Endothelial cell of umbilical vein (primary cell): Measurements from ENCODE around the gene CELF2. TPM values are rescaled to one million over a fixed set of nuclear protein-coding genes. Genes with fewer than 3 reads are reported as not detected.

Source experiments
- BruUV-seq: library from RNA; stranded (reverse); fragments of 400-500 nt; replicated peaks from 2 replicates; lab custom pipeline; 2021; lab: Mats Ljungman, UMichigan
- CTCF ChIA-PET: fragments of 300-600, 350-600 bp; sonication (Branson Sonifier 250); formaldehyde crosslinking; loops from one replicate; lab custom pipeline; 2021; ENCODE audit warnings: antibody characterized with exemption, inconsistent platforms; lab: Charles Lee
- POLR2A ChIA-PET: fragments of 300-600, 350-600 bp; sonication (Branson Sonifier 250); formaldehyde crosslinking; loops from one replicate; lab custom pipeline; 2021; ENCODE audit warnings: antibody characterized with exemption, inconsistent platforms; lab: Charles Lee
- DNase-seq: peaks from one replicate; pipeline ENCODE4 v3.0.0-alpha.2; 2011; ENCODE audit warnings: low read depth, low spot score
- FAIRE-seq: peaks from 2 replicates; lab custom pipeline; 2011; peaks lifted over from hg19 to GRCh38; lab: Jason Lieb, UNC
- H2AFZ ChIP-seq: 2 replicates; pipeline ENCODE4 v1.6.0; 2012; ENCODE audit warnings: low read depth, low read length, control low read depth, inconsistent platforms
- H3K27ac ChIP-seq: 2 replicates; pipeline ENCODE4 v1.5.1; 2011; ENCODE audit warnings: low read depth, mild to moderate bottlenecking, control low read depth, low read length, moderate library complexity; ENCODE audit not compliant: insufficient read depth
- H3K27me3 ChIP-seq, 2 experiments: 2 replicates each; pipeline versions ENCODE4 v1.6.0 to v1.6.1; 2011; ENCODE audit warnings: low read length in 2 of 2, mixed read lengths in 1 of 2; ENCODE audit not compliant: control insufficient read depth in 2 of 2, insufficient read depth in 2 of 2
- H3K36me3 ChIP-seq, 2 experiments: 2 replicates in 1 of 2; 3 replicates in 1 of 2; pipeline ENCODE4 v1.5.1; 2011; ENCODE audit warnings: low read length in 2 of 2, mild to moderate bottlenecking in 1 of 2, moderate library complexity in 1 of 2; ENCODE audit not compliant: control insufficient read depth in 2 of 2, insufficient read depth in 2 of 2; ENCODE audit errors: extremely low read depth in 1 of 2
- H3K4me1 ChIP-seq: 3 replicates; pipeline ENCODE4 v1.5.1; 2011; ENCODE audit warnings: mild to moderate bottlenecking, low read length; ENCODE audit not compliant: control insufficient read depth, insufficient read depth; ENCODE audit errors: extremely low read depth
- H3K4me2 ChIP-seq: 2 replicates; pipeline ENCODE4 v1.6.1; 2011; ENCODE audit warnings: low read length, control low read depth, mixed read lengths; ENCODE audit not compliant: insufficient read depth
- H3K4me3 ChIP-seq, 3 experiments: fragments of 200-600 bp in 1 of 3; sonication (generic), shearing (Covaris generic) in 1 of 3; replicated peaks in 1 of 3; 2 replicates each; pipeline ENCODE4 v1.5.1; 2011 to 2016; ENCODE audit warnings: control low read depth in 3 of 3, low read length in 3 of 3, mild to moderate bottlenecking in 2 of 3, inconsistent platforms in 1 of 3, low read depth in 1 of 3, moderate library complexity in 1 of 3; ENCODE audit not compliant: insufficient read depth in 1 of 3
- H3K79me2 ChIP-seq: 2 replicates; pipeline ENCODE4 v1.6.0; 2012; ENCODE audit warnings: low read length, inconsistent platforms; ENCODE audit not compliant: control insufficient read depth, insufficient read depth
- H3K9ac ChIP-seq: replicated peaks from 2 replicates; pipeline ENCODE3; 2011; ENCODE audit warnings: low read length, control low read depth; ENCODE audit not compliant: insufficient read depth; ENCODE audit errors: extremely low read depth
- H3K9me1 ChIP-seq: replicated peaks from 3 replicates; pipeline ENCODE4 v1.6.0; 2011; ENCODE audit warnings: mild to moderate bottlenecking, low read length; ENCODE audit not compliant: control insufficient read depth, insufficient read depth; ENCODE audit errors: extremely low read depth
- H3K9me3 ChIP-seq: replicated peaks from 2 replicates; pipeline ENCODE4 v1.5.1; 2012; ENCODE audit warnings: low read length, inconsistent platforms; ENCODE audit not compliant: control insufficient read depth, insufficient read depth
- H4K20me1 ChIP-seq: replicated peaks from 2 replicates; pipeline ENCODE3; 2011; ENCODE audit warnings: mild to moderate bottlenecking, low read length; ENCODE audit not compliant: control insufficient read depth, insufficient read depth; ENCODE audit errors: extremely low read depth
- FOS ChIP-seq: IDR thresholded peaks from 2 replicates; pipeline ENCODE4 v1.6.1; 2011; ENCODE audit warnings: mild to moderate bottlenecking, low read length, moderate library complexity, borderline replicate concordance; ENCODE audit not compliant: insufficient read depth
- GATA2 ChIP-seq: IDR thresholded peaks from 2 replicates; pipeline ENCODE4 v1.7.0; 2011; ENCODE audit warnings: low read depth, mild to moderate bottlenecking, moderate library complexity, mixed read lengths, low read length; ENCODE audit not compliant: insufficient read length, insufficient read depth
- JUN ChIP-seq: IDR thresholded peaks from 2 replicates; pipeline ENCODE4 v1.6.1; 2011; ENCODE audit warnings: borderline replicate concordance, low read depth; ENCODE audit not compliant: insufficient read length, insufficient read depth
- POLR2AphosphoS5 ChIP-seq: IDR thresholded peaks from 2 replicates; pipeline ENCODE4 v1.6.1; 2012; ENCODE audit warnings: low read depth, mild to moderate bottlenecking, control low read depth, low read length, moderate library complexity; ENCODE audit not compliant: insufficient read depth
- dilution Hi-C: fragments of 300-500 bp; cut with MboI; formaldehyde crosslinking; loops from one replicate; pipeline ENCODE4 v1.15.0; 2019; ENCODE audit warnings: low sequenced_read_pairs; ENCODE audit not compliant: extremely low pct_ligation_motif_present
- intact Hi-C: fragments of 100-400 bp; cut with micrococcal nuclease; formaldehyde crosslinking; loops from one replicate; pipeline ENCODE4 v1.10.0; 2022
- polyA plus RNA-seq, 4 experiments: library from polyadenylated mRNA; depleted of rRNA in 3 of 4; stranded (reverse) in 3 of 4; unstranded in 1 of 4; fragments of >200 nt; gene quantifications; 2 replicates each; pipeline versions ENCODE4 v1.2.1 to v1.2.3, GENCODE V29; 2011 to 2012; ENCODE audit warnings: missing spikeins in 1 of 4
- total RNA-seq: library from RNA; stranded (reverse); gene quantifications from 2 replicates; pipeline ENCODE4 v1.2.3, GENCODE V29; 2021
- TF ChIP-seq, protein P1 (sequence below), 2 donors: IDR thresholded peaks; 1 replicate in 1 of 2; 2 replicates in 1 of 2; pipeline ENCODE4 v1.5.1; 2011; ENCODE audit warnings: low read length in 2 of 2, mild to moderate bottlenecking in 2 of 2, moderate library complexity in 2 of 2, control low read depth in 1 of 2, inconsistent platforms in 1 of 2, low read depth in 1 of 2; ENCODE audit not compliant: insufficient read depth in 1 of 2; ENCODE audit errors: extremely low read depth in 1 of 2

CELF2 gene
- total and polyA plus RNA-seq, 2 donors (not counting 3 experiments of a cell fraction or from before 2014, with no cell fraction given), result 21.6 to 42.6 TPM

DNA sequence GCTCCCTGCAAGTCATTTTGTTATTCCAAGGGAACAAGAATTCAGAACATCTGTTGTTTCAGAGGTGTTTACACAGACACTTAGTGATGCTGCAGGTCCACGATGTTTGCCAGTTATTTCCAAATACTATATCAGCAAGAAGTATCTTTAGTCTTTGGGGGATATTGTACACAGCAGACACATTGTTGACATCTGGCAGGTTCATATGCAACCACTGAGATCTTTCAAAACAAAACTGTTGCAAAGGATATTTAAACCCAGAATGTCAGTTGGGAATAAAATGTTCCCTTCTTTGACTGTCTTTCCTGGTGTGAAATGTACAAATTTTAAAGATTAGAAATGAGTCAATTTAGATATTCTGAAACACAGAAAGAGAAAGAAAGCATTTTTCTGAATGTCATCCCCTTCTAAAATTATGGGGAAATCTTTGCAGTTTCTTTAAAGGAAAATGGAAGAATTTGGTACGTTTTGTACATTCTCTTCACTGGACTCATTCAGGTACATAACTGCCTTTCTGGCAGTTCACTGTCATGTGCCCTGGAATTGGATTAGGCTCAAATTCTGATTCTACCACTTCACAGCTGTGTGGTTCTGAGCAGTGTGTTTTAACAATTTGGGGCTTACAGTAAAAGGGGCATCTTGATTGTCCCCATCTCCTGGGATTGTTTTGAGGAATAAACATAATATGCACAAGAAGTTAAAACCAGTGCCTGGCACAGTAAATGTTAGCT, 40.3 kb upstream of the CELF2 start:
- intact Hi-C loops, result no loop called here
- Histone ChIP-seq H3K9me3 (no peaks in the 10 kb centered on the region), H3K4me3 (no peak overlapping the region), H3K9me1 (no peaks in the 10 kb centered on the region), H3K4me2 (no peak overlapping the region), H4K20me1 (no peaks in the 10 kb centered on the region), H3K9ac (no peak overlapping the region), H2AFZ (no peak overlapping the region), H3K36me3 (no peaks in the 10 kb centered on the region), H3K27ac (no peak overlapping the region), H3K27me3 (no peaks in the 10 kb centered on the region), H3K4me1 (no peaks in the 10 kb centered on the region), H3K79me2 (no peaks in the 10 kb centered on the region)
- BruUV-seq, result no TSS peak
- ChIA-PET POLR2A (no interaction called here), CTCF (interaction anchor here (1.0 kb wide), 1 partner anchor 34 kb away, joined by 3 read pairs; no protein-coding TSS in a partner anchor)
- TF ChIP-seq, protein P1, sequence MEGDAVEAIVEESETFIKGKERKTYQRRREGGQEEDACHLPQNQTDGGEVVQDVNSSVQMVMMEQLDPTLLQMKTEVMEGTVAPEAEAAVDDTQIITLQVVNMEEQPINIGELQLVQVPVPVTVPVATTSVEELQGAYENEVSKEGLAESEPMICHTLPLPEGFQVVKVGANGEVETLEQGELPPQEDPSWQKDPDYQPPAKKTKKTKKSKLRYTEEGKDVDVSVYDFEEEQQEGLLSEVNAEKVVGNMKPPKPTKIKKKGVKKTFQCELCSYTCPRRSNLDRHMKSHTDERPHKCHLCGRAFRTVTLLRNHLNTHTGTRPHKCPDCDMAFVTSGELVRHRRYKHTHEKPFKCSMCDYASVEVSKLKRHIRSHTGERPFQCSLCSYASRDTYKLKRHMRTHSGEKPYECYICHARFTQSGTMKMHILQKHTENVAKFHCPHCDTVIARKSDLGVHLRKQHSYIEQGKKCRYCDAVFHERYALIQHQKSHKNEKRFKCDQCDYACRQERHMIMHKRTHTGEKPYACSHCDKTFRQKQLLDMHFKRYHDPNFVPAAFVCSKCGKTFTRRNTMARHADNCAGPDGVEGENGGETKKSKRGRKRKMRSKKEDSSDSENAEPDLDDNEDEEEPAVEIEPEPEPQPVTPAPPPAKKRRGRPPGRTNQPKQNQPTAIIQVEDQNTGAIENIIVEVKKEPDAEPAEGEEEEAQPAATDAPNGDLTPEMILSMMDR (IDR thresholded peaks at IDR 0.05; ENCODE audit: extremely low read depth in 1 of 2, insufficient read depth in 1 of 2, low read depth in 1 of 2, low read length in 2 of 2), result no peak
- no peak for TF ChIP-seq GATA2
- TF ChIP-seq POLR2AphosphoS5, result no peak
- no peak for TF ChIP-seq JUN
- no peak for TF ChIP-seq FOS
- FAIRE-seq (no peak), DNase-seq (no peak)
- dilution Hi-C loops, result no loop called here
